Upper lobe of left lung (tissue), 4 donors: ENCODE measurements around the gene RNF126.

ENCODE experiments used
- POLR2AphosphoS5 ChIP-seq, 2 donors: sonication (generic); formaldehyde crosslinking; IDR thresholded peaks; one replicate each; pipeline ENCODE4 v1.5.1; 2017; ENCODE audit warnings: antibody characterized with exemption in 2 of 2
- TF ChIP-seq, protein P1 (sequence below), 6 experiments: fragments of 450-650 bp in 4 of 6; fragments of 200-600 bp in 2 of 6; sonication (generic) in 2 of 6; IDR thresholded peaks; one replicate each; pipeline ENCODE4 v1.5.1; 2016 to 2019; ENCODE audit warnings: antibody characterized with exemption in 6 of 6

DNA sequence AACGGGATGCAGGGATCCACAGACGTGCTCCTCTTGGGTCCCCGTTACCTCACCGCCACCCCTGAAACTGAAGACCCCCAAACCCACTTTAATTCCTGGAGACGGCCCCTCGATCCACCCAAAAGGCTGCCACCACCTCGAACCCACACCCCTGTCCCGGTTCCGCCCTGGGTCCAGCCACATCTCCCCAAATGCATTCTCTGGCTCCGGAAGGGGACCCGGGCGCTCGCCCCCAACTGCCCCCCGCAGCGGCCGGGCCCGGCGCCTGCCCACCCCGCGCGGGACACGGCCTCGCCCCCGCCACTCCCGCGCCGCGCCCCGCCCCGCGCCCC is 13.0 kb upstream of the RNF126 start:
- no peak for TF ChIP-seq POLR2AphosphoS5 (IDR thresholded peaks at IDR 0.05)
- TF ChIP-seq, protein P1, sequence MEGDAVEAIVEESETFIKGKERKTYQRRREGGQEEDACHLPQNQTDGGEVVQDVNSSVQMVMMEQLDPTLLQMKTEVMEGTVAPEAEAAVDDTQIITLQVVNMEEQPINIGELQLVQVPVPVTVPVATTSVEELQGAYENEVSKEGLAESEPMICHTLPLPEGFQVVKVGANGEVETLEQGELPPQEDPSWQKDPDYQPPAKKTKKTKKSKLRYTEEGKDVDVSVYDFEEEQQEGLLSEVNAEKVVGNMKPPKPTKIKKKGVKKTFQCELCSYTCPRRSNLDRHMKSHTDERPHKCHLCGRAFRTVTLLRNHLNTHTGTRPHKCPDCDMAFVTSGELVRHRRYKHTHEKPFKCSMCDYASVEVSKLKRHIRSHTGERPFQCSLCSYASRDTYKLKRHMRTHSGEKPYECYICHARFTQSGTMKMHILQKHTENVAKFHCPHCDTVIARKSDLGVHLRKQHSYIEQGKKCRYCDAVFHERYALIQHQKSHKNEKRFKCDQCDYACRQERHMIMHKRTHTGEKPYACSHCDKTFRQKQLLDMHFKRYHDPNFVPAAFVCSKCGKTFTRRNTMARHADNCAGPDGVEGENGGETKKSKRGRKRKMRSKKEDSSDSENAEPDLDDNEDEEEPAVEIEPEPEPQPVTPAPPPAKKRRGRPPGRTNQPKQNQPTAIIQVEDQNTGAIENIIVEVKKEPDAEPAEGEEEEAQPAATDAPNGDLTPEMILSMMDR (IDR thresholded peaks at IDR 0.05) = no peak
